Activated naive CD4-positive, alpha-beta T cell treated with anti-CD3 and anti-CD28 coated beads, Interleukin-2, amount 50 U/mL, for 16 hours (primary cell): ENCODE results near the gene ATP2C1.

Experiments
- DNase-seq: peaks from one replicate; pipeline ENCODE4 v3.0.0-alpha.2; 2020

ATP2C1 gene

DNA sequence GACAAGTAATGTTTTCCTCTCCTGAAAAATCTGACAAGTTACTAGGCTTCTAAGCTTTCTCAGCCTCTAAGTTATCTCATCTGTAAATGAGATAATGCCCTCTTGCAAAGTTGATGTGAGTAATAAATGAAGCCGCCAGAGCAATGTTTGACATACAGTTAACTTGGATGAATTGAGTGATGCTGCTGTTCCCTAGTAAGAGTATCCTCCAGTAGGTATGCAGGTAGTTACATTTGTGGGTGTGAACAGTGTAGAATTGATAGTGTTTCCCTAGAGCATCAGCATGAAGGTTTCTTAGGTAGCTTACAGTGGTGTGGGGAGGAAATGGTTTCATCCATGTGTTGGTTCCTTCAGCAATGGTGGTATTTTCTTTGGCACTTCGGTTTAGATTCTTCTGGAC, 3.4 kb downstream of the ATP2C1 start:
- no peak for DNase-seq

DNA sequence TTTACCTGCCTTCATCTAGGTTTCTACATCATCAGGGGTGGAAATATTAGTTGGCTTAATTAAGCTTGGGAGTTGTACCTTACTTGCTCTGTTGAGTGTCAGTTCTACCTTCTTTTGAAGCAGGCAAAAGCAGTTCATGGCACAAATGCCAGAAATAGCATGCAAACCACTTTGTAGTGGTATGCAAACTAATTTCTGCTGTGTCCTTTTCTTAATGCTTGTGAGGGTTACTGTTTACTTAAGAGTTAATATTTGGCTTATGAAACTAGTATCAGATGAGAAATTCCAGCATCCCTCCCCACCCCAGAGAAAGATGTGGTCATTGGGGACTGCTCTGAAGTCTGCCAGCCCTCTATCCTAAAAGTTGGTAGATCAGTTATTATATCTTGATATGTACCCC, 7.1 kb downstream of the ATP2C1 start:
- no peak for DNase-seq

DNA sequence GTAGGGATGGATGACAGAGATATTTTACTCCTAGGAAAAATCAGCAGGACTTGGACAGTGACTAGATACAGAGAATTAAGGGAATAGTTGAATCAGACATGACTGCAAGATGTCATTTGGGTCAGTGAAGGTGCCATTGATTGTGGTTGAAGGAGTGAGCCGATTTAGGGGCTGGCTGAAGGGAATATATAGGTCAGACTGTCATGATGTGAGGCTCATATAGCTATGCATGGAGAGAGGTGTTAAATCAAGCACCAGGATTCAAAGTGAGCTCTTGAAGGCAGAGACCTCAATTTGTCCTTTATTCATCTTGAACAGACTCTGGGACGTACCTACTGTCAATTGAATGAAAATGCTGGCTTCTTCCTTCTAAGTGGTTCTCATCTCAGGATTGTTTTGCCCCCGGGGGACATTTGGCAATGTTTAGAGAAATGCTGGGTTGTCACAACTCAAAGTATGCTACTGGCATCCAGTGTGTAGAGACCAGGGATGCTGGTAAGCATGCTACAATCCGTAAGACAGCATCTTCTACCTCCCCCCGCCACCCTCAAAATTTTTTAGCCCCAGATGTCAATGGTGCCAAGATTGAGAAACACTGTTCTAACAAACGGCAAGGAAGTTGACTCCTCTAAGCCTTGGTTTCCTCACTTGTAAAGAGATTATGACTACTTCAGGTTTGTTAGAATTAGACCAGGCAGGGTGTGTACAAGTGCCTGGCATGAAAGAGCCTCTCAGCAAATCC, 7.8 kb downstream of the ATP2C1 start:
- DNase-seq, result no peak

DNA sequence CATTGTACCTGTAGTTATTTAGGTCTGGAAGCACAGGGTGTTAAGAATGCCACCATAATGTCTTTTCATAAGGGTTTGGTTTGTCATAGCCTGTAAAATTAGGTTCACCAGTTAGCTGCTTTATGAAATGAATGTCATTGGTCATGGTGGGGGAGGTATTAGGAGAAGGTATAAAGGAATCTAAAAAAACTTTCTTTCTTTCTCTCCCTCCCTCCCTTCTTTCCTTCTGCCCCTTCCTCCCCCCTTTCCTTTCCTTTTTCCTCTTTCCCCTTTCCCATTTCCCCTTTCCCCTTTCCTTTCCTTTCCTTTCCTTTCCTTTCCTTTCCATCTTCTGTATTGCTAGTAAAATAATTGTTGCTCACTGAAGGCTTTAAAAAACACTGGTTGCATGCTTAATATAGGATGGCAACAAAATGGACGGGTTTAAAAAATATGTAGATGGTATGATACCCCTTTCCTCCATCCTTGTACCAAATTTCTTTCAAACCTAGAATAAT, 9.6 kb downstream of the ATP2C1 start:
- DNase-seq, result no peak

DNA sequence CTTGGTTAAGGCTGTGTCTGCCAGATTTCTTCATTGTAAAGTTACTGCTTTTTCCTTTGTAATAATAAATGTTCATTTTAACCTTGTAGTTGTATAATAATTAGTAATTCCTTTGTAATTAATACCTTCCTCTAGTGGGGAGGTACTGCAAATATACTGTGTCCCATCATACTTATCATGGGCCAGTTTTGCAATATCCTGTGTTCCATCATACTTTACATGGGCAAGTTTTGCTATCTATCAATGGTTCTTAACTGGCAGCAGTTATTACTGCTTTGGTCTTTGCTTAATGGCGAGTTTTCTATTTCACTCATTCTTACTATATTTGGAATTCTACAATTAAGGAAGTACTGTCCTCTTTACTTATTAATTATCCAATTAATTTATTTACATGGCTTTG, 10.6 kb downstream of the ATP2C1 start:
- no peak for DNase-seq

DNA sequence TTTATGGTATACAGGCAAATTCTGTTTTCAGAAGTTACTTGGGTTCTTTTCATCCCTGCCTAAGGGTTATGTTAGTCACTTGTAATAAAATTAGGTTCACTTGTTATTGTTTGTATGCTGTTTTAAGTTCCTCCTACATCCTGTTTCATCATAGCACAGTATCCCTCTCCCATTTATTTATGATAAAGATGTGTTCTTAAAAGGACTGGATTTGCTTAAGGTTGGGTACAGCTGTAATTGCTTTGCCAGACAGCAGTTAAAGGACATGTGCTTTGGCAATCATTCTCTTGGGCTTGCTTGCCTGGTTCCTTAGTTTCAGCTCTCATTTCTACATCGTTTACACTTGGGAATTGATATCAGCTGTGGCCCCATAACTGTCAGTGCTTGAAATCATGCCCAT, 11.7 kb downstream of the ATP2C1 start:
- DNase-seq, result no peak

DNA sequence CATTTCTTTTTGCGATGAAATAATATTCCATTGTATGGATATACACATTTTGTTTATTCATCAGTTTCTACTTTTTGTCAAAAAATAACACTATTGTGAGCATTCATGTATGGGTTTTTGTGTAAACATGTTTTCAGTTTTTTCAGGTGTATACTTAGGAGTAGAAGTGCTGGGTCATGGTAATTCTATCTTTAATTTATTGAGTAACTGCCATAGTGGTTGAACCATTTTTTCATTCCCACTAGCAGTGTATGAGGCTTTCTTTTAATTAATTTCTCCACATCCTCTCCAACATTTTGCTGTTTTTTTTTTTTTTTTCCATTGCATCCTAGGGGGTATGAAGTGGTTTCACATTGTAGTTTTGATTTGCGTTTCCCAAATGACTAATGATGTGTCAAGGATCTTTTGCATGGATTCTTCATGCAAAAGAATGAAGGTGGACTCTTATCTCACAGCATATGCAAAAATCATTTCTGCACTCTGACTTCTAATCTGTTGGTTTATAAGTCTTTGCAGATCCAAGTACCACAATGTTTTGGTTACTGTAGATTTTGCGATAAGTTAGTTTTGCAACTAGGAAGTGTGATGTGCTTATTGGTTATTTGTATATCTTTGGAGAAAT, 12.6 kb downstream of the ATP2C1 start:
- no peak for DNase-seq

DNA sequence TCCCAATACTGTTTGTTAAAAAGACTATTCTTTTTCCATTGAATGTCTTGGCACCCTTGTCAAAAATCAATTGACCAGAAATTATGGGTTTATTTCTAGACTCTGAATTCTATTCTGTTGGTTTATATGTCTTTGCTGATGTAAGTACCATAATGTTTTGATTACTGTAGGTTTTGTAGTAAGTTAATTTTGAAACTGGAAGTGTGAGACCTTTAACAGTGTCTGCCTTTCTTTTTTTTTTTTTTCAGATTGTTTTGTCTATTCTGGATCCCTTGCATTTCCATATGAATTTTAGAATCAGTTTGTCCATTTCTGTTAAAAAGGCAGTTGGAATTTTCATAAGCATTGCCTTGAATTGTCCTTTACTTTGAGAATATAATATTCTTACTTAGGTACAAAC, 13.6 kb downstream of the ATP2C1 start:
- DNase-seq, result no peak

DNA sequence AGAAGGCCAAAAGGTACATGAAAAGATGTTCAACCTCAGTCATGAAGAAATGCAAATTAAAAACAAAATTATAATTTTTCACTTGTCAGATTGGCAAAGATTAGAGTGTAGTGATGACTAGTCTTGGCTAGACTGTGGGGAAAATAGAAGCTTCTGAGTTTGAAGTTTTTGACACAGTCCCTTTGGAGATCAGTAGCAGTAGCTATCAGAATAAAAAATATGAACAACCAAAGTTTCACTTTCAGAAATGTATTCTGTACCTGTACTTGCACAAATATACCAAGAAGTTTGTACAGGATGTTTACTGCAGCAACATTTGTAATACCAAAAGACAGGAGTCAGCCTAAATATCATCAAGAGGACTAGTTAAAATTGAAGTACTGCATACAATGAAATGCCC, 14.1 kb downstream of the ATP2C1 start:
- DNase-seq, result no peak

DNA sequence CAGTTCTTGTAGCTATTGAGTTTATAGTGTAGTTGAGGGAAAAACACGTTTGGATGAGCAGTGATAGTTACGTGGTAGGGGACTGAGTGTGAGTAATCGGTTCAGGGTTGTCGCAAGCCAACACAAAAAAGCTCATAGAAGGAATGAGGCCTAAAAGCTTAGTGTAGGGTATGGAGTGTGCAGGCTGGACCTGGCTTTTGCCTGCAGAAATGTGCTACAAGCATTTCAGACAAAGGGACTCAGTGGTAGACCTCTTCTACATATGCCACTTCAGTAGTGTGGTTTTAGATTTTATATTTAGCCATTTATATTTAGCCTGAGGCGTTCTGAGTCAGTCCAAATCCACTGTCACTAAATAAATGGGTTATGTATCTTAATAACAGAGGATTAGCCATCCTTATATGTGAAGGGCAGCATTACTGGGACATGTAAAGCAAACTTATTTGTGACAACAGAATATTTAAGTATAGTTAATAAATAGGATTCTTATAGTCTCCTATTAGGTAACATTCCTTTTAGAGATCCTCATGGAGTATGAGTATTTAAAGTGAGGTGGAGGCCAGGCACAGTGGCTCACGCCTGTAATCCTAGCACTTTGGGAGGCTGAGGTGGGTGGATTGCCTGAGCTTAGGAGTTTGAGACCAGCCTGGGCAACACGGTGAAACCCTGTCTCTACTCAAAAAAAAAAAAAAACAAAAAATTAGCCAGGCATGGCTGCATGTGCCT, 21.8 kb downstream of the ATP2C1 start:
- no peak for DNase-seq

DNA sequence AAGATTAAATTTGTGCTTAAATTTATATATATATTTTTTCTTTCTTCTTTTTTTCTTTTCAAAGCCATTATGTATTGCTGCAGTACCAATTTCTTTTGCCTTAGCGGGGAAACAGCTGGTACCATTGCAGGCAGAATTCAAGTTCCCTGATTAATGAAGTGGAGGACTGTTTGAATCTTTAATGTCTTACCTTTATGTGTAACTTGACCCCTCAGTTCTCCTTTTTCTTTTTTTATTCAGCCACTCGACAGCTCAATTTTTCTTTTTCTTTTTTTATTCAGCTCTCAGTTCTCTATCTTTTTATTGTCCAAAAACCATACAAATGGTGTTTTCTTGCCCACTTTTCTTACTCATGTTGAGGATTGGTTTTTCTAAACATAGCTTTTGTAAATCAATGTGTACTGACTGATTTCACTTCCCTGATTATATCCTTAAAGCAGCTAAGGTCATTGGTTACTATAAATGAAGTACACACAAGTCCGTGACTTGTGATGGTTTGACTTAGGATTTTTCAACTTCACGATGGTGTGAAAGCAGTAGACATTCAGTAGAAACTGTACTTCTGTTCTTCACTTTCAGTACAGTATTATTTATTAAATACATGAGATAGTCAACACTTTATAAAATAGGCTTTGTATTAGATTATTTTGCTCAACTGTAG, 22.8 kb downstream of the ATP2C1 start:
- no peak for DNase-seq

DNA sequence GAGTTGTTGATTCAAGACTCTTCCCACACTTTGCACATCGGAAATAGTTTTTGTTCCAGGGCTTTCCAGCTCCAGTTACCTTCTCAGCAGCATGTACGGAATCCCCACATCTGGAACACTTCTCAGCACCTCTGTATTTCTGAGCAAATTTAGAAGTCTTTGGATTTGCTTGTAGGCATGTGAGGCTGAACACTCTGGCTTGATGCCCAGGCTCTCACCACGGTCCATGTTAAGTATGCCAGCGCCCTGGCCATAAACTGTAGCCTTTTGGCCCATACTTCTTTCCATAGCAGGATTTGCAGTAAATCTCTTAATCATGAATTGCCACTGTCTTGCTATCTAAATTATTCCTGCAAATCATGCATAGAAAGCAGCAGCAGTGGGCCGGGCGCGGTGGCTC, 24.4 kb downstream of the ATP2C1 start:
- DNase-seq, result no peak

DNA sequence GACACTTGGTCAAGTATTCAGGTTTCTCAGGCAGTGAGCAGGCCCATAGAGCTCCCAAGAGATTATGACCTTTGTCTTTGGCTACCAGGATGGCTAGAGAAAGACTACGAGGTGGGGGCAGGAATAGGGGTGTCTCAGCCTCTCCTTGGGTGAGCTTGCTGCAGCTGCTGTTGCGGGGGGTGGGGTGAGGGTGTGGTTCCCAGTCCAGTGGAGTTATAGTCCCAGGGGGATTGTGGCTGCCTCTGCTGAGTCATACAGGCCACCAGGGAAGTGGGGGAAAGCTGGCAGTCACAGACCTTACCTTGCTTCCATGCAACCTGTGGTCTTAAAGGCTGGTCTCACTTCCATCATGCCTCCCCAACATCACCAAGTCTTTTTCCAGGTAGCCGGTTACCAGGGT, 31.7 kb downstream of the ATP2C1 start:
- DNase-seq, result no peak

DNA sequence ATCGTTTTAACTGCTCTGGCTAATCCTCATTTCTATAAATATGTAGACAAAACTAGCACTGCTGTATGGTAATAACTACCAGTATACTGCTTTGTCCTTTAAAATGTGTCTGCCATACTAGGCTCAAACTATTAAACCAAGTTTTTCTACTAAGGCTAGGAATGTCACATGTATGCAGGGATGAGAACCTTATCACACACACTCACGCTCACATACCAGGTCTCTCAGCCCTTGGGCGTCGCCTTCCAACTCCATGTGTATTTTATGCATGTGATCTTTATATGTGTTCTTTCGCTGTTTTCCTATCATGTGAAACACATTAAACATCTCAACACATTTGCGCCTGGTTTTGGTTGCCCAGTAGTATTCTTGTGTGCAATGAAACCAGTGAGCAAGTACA, 32.6 kb downstream of the ATP2C1 start:
- DNase-seq, result no peak

DNA sequence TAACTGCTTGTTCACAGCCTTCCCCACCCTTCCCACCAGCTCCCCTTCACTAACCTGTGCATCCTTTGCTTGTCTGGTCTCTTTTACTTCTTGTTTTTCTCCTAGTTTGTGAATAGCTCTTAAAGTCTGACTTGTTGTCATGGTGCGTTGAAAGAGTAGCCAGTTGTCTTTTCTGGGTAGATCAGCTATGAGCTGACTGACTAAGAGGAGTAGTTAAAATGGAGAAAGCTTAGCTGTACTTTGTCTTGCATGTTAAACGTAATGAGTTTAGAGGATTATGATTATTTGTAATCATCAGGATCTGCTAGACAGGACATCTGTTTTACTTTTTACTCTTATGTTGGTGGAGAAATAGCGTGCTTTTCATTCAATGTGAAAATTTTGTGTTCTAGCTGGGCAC, 35.9 kb downstream of the ATP2C1 start:
- no peak for DNase-seq

DNA sequence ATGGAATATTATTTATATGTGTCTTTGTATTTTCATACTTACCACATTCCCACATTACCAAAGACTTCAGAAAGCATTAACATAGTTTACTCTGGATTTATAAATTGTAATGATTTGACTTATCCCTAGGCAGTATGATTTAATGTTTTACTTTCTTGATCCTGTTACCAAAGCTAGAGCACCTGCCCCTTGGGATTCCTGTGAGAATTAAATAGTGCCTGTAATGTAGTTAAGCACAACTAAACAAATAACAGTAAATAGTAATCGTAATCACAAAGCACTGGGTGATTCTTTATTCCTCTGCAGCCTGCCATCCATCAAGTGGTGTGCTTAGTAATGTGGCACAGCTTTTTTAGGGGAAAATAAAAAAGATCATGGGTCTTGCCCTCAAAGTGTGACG, 39.1 kb downstream of the ATP2C1 start:
- DNase-seq, result no peak

DNA sequence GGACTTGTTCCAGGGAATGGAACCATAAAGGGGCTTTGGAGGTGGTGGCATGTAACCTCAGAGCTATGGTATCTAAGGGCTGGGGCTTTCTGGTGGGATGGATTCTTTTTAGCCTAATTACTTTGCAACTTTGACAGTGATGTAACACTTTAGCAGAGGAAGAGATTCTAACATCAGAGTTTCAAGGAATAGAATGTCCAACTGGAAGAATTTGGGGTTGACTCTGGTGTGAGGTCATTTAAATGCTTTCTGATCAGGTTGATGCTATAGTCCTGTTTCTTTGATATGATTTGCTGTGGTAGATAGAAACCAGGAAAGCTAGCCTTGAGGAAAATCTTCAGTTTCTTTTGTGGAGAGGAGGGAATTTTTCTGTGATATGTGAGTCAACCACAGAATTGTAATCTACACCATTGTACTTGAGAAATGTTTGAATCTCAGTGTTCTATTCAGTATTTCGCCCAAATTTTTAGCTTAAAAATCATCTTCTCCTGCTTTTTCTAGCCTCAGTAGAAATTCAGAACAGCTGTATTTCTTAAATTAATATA, 40.0 kb downstream of the ATP2C1 start:
- DNase-seq, result no peak

DNA sequence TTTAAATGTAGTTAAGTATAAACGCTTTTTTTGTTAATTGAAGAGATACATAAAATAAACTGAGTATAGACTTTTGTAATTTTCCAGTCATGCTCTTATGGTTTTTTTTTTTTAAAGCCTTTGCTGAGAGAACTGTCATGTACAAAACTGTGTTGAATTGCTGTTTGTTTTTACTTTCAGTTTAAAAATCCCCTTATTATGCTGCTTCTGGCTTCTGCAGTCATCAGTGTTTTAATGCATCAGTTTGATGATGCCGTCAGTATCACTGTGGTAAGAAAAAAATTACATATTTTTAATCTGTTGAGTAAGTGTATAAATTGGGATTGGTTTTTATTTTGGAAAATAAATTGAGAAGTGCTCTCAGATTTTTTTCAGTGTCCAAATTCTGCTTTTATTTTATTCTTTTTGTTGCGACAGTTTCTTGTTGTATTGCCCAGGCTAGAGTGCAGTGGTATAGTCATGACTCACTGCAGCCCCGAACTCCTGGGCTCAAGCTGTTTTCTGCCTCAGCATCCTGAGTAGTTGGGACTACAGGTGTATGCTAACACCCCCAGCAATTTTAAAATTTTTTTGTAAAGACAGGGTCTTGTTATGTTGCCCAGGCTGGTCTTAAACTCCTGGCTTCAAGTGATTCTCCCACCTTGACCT, 40.7 kb downstream of the ATP2C1 start:
- DNase-seq, result no peak

DNA sequence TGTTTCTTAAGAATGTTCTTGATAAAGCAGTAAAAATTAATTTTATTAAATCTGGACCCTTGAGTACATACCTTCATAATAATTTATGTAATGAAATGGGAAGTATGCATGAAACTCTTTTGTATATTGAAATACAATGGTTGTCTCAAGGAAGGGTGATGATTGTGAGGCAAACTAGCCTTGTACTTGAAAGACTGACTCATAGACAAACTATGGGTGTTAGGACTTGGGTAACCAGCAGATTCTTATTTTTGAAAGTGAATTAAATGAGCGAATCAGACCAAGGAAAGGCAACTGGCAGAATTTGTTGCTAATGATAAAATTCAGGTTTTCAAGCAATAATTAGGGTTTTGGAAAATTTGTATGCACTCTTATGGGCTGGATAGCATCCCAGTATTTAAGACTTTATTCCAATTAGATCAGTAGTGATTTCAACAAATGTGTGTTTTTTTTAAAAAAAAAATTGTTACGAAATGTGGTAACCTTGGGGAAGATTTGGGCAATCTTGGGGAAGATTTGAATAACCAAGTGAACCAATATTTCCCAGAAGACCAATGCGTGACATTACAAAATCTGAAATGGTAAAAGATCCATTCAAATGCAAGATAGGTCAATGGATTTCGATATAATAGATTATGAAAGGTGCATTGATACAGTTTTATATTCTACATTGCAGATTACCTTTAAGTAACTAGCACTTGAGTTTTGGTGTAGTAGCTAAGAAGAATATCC, 42.0 kb downstream of the ATP2C1 start:
- DNase-seq, result no peak

DNA sequence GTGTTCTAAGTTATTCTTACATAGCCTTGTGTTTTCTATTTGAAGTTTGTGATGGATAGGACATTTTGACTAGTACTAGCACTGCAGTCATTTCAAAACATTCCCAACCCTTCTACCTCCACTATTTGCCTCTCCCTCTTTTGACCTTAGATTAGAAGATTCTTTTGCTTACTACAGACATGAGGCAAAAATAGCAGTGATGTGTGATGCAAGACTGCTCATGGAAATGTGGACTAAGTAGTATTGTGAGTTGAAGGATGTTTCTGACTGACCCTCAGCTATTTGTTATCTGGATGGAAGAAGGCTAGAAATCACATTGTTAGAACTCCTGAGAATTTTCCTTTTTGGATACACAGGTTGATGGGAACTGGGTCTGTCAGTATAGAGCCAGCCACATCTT, 45.9 kb downstream of the ATP2C1 start:
- no peak for DNase-seq

DNA sequence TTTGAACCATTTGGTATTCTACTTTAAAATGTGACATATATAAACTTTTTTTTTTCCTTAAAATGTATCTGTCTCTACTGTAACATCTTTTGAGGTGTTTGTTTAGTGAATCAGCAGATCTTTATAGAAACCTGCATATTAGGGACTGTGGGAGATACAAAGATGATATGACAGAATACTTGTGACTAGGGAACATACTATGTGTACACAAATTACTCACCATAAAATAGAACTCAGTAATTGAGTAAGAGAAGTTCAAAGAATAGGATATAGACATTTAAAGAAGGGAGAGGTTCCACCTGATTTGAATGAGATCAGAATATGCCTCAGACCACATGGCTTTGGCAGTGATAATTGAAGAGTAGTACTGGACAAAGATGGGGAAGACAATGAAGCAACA, 47.9 kb downstream of the ATP2C1 start:
- no peak for DNase-seq

DNA sequence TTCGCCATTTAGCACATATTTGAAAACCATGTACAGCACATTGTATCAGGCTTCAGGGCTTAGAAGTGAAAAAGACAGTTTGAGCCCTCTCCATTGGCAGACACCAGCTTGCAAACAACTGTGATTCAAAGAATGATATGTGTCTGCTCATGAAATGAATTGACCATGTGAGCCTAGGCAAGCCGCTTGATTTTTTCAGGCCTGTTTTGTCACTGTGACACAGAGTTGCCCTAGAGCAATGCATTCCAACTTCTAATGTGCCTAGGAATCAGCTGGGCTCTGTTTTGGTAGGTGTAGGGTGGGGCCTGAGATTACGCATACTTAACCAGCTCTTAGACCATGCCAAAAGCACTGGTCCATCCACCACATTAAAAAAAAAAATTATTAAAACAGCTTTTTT, 53.0 kb downstream of the ATP2C1 start:
- DNase-seq, result no peak
